Lower leg skin (tissue), 3 donors: Measurements from ENCODE around the gene HCN2.

Experiments used
- CTCF ChIP-seq, 3 donors: fragments of 450-650 bp; IDR thresholded peaks; one replicate each; pipeline ENCODE4 v1.5.1; 2016; ENCODE audit warnings: antibody characterized with exemption in 3 of 3, mild to moderate bottlenecking in 3 of 3, moderate library complexity in 2 of 3
- POLR2A ChIP-seq, 2 donors: fragments of 450-650 bp; IDR thresholded peaks; one replicate each; pipeline ENCODE4 v1.6.1; 2016 to 2017; ENCODE audit warnings: antibody characterized with exemption in 2 of 2, mild to moderate bottlenecking in 1 of 2, moderate library complexity in 1 of 2

- TF ChIP-seq POLR2A (IDR thresholded peaks at IDR 0.05) (no peak), CTCF (IDR thresholded peaks at IDR 0.05) (no peak)
Observed at GRCh38 chr19:610801-611480, 21.3 kb downstream of the HCN2 start.
